Testis (tissue), 2 donors: ENCODE results near the gene SLC38A2.
"Not testable (repeated sequence)": the region's sequence is repeated elsewhere in the genome, so short reads cannot be mapped to it uniquely, and the experiment has no call there.

Experiments used
- CTCF ChIP-seq, 3 experiments: fragments of 450-650 bp in 2 of 3; fragments of 200-600 bp in 1 of 3; sonication (generic) in 1 of 3; IDR thresholded peaks; one replicate each; pipeline ENCODE4 v1.5.1; 2016 to 2019; ENCODE audit warnings: antibody characterized with exemption in 3 of 3, mild to moderate bottlenecking in 2 of 3, moderate library complexity in 1 of 3
- POLR2A ChIP-seq: fragments of 450-650 bp; IDR thresholded peaks from one replicate; pipeline ENCODE4 v1.6.1; 2017; ENCODE audit warnings: antibody characterized with exemption, mild to moderate bottlenecking, moderate library complexity

DNA sequence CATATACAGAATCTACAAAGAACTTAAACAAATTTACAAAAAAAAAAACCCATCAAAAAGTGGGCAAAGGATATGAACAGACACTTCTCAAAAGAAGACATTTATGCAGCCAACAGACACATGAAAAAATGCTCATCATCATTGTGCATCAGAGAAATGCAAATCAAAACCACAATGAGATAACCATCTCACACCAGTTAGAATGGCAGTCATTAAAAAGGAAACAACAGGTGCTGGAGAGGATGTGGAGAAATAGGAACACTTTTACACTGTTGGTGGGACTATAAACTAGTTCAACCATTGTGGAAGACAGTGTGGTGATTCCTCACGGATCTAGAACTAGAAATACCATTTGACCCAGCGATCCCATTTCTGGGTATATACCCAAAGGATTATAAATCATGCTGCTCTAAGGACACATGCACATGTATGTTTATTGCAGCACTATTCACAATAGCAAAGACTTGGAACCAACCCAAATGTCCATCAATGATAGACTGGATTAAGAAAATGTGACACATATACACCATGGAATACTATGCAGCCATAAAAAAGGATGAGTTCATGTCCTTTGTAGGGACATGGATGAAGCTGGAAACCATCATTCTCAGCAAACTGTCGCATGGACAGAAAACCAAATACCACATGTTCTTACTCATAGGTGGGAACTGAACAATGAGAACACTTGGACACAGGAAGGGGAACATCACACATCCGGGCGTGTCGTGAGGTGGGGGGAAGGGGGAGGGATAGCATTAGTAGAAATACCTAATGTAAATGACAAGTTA is 27.1 kb upstream of the SLC38A2 start:
- not testable (repeated sequence) for TF ChIP-seq CTCF (IDR thresholded peaks at IDR 0.05); POLR2A
